Aortic smooth muscle cell (primary cell): Measurements from ENCODE around the gene FBXO8. TPM values are rescaled to one million over a fixed set of nuclear protein-coding genes. Genes with fewer than 3 reads are reported as not detected.

ENCODE experiments used
- total RNA-seq: library from RNA; depleted of rRNA; stranded (reverse); fragments of >200 nt; gene quantifications from 2 replicates; pipeline ENCODE4 v1.2.3, GENCODE V29; 2014

The FBXO8 gene, protein sequence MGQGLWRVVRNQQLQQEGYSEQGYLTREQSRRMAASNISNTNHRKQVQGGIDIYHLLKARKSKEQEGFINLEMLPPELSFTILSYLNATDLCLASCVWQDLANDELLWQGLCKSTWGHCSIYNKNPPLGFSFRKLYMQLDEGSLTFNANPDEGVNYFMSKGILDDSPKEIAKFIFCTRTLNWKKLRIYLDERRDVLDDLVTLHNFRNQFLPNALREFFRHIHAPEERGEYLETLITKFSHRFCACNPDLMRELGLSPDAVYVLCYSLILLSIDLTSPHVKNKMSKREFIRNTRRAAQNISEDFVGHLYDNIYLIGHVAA
- 45.4 and 48.1 TPM in 2 replicates for total RNA-seq

GRCh38 chr4:174283507-174284471 is at the start of gene FBXO8, which contains the start of gene CEP44:
TSS of gene FBXO8 (minus strand) at chr4:174283667. CDS start at chr4:174263092, 20,575 bp downstream.
TSS of gene CEP44 (plus strand) at chr4:174283911. CDS start at chr4:174299122, 15,211 bp downstream.

Other genes with a start within 250 kb of the FBXO8 start
- 17.2 and 21.5 TPM in 2 replicates for gene CEP44, start 244 bp upstream of the FBXO8 start, total RNA-seq
- gene HPGD, start 238.8 kb upstream of the FBXO8 start, total RNA-seq, result 0.13 and 0.50 TPM in 2 replicates